ENCODE results near the gene RPRD2. TPM values are rescaled to one million over a fixed set of nuclear protein-coding genes. Genes with fewer than 3 reads are reported as not detected.

RPRD2 gene
- total and polyA plus RNA-seq, 9 of the 15 experiments (the other 6 are each of a cell fraction or from before 2014, with no cell fraction given) = 1.5 to 21.6 (median 7.7) TPM

DNA sequence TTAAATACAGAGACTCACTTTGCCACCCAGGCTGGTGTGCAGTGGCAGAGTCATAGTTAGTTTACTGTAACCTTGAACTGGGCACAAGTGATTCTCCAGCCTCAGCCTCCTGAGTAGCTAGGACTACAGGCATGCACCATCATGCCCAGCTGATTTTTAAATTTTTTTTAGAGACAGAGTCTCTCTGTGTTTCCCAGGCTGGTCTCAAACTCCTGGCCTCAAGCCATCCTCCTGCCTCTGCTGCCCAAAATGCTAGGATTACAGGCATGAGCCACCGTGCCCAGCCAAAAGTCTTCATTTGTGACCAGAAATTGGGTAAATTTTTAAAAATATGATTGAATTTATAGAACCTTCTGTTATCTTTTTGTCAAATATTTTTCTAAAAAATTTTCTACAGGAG lies 105.3 kb downstream of the RPRD2 start:
- CTCF ChIA-PET (ENCODE audit: low intra/inter-chr PET ratio) = interaction anchor here (0.5 to 0.6 kb wide), 2 partner anchors 80 to 213 kb away, joined by 3 read pairs; no protein-coding TSS in a partner anchor
- Histone ChIP-seq H3K27me3 (ENCODE audit: control insufficient read depth in 2 of 2, insufficient read depth in 2 of 2, low read length in 2 of 2) (no peaks in the 10 kb centered on the region), H4K20me1 (replicated peaks; ENCODE audit: control insufficient read depth, insufficient read depth, low read length) (no peaks in the 10 kb centered on the region), H3K36me3 (ENCODE audit: control insufficient read depth, insufficient read depth, low read length) (peaks cover 66% of the 10 kb centered on the region), H3K4me3 (no peak overlapping the region), H3K9me3 (replicated peaks; ENCODE audit: control insufficient read depth, insufficient read depth, low read depth, low read length) (no peaks in the 10 kb centered on the region), H3K79me2 (ENCODE audit: control insufficient read depth, insufficient read depth, low read length) (no peaks in the 10 kb centered on the region), H3K4me1 (replicated peaks in 1 of 2; ENCODE audit: control insufficient read depth in 2 of 2, insufficient read depth in 2 of 2, low read length in 2 of 2) (peaks cover 4% of the 10 kb centered on the region in 2 experiments; a peak in 1 of 5 replicates), H3K9me1 (ENCODE audit: control insufficient read depth, insufficient read depth, low read length) (no peaks in the 10 kb centered on the region), H3K9ac (ENCODE audit: insufficient read depth in 1 of 2, low read depth in 2 of 2, low read length in 2 of 2) (no peak overlapping the region), H3K4me2 (ENCODE audit: insufficient read depth, low read length) (no peak overlapping the region), H3K27ac (ENCODE audit: extremely low read depth, low read depth, low read length) (no peak overlapping the region), H2AFZ (ENCODE audit: low read depth, low read length) (no peak overlapping the region)
- intact Hi-C loops (cut with micrococcal nuclease) = no loop called here
- POLR2A ChIA-PET = no interaction called here
- WGBS (ENCODE audit: insufficient coverage, low coverage, missing lambda C conversion rate) = 75% methylated on average over 1 of the region's 1 CpG
- in situ Hi-C loops (cut with MboI) = no loop called here
- no TSS peak for BruUV-seq (replicated peaks)
- ATAC-seq (no peak), DNase-seq (ENCODE audit: extremely low read depth in 1 of 4, low spot score in 3 of 4) (no peak), FAIRE-seq (no peak)
- no peak for TF ChIP-seq HIVEP1 (CRISPR knock-in tag; IDR thresholded peaks at IDR 0.05)
- TF ChIP-seq, protein P1, sequence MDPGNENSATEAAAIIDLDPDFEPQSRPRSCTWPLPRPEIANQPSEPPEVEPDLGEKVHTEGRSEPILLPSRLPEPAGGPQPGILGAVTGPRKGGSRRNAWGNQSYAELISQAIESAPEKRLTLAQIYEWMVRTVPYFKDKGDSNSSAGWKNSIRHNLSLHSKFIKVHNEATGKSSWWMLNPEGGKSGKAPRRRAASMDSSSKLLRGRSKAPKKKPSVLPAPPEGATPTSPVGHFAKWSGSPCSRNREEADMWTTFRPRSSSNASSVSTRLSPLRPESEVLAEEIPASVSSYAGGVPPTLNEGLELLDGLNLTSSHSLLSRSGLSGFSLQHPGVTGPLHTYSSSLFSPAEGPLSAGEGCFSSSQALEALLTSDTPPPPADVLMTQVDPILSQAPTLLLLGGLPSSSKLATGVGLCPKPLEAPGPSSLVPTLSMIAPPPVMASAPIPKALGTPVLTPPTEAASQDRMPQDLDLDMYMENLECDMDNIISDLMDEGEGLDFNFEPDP (CRISPR knock-in tag; IDR thresholded peaks at IDR 0.05) = no peak
- no peak for TF ChIP-seq ELF1 (tag; IDR thresholded peaks at IDR 0.05)
- TF ChIP-seq, protein P2, sequence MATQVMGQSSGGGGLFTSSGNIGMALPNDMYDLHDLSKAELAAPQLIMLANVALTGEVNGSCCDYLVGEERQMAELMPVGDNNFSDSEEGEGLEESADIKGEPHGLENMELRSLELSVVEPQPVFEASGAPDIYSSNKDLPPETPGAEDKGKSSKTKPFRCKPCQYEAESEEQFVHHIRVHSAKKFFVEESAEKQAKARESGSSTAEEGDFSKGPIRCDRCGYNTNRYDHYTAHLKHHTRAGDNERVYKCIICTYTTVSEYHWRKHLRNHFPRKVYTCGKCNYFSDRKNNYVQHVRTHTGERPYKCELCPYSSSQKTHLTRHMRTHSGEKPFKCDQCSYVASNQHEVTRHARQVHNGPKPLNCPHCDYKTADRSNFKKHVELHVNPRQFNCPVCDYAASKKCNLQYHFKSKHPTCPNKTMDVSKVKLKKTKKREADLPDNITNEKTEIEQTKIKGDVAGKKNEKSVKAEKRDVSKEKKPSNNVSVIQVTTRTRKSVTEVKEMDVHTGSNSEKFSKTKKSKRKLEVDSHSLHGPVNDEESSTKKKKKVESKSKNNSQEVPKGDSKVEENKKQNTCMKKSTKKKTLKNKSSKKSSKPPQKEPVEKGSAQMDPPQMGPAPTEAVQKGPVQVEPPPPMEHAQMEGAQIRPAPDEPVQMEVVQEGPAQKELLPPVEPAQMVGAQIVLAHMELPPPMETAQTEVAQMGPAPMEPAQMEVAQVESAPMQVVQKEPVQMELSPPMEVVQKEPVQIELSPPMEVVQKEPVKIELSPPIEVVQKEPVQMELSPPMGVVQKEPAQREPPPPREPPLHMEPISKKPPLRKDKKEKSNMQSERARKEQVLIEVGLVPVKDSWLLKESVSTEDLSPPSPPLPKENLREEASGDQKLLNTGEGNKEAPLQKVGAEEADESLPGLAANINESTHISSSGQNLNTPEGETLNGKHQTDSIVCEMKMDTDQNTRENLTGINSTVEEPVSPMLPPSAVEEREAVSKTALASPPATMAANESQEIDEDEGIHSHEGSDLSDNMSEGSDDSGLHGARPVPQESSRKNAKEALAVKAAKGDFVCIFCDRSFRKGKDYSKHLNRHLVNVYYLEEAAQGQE (IDR thresholded peaks at IDR 0.05; ENCODE audit: borderline replicate concordance) = no peak
- TF ChIP-seq, protein P2 (CRISPR knock-in tag; IDR thresholded peaks at IDR 0.05; ENCODE audit: low read depth) = no peak
- TF ChIP-seq SMARCA4 (IDR thresholded peaks at IDR 0.05) = no peak
- no peak for TF ChIP-seq ZNF695 (CRISPR knock-in tag; IDR thresholded peaks at IDR 0.05)
- no peak for TF ChIP-seq NR2C1 (IDR thresholded peaks at IDR 0.05)
- TF ChIP-seq NR2C1 (tag; IDR thresholded peaks at IDR 0.05) = no peak
- TF ChIP-seq VEZF1 (CRISPR knock-in tag; IDR thresholded peaks at IDR 0.05) = no peak
- TF ChIP-seq ARID1B (IDR thresholded peaks at IDR 0.05) = no peak
- no peak for TF ChIP-seq ZNF24 (IDR thresholded peaks at IDR 0.05)
- TF ChIP-seq SIN3A (IDR thresholded peaks at IDR 0.05; ENCODE audit: borderline replicate concordance in 2 of 2, control insufficient read depth in 1 of 2, low read depth in 2 of 2, low read length in 2 of 2) = no peak
- no peak for TF ChIP-seq PHF21A (IDR thresholded peaks at IDR 0.05; ENCODE audit: borderline replicate concordance, low read depth)
